ENCODE measurements around the gene TECRL.

Gene TECRL, protein sequence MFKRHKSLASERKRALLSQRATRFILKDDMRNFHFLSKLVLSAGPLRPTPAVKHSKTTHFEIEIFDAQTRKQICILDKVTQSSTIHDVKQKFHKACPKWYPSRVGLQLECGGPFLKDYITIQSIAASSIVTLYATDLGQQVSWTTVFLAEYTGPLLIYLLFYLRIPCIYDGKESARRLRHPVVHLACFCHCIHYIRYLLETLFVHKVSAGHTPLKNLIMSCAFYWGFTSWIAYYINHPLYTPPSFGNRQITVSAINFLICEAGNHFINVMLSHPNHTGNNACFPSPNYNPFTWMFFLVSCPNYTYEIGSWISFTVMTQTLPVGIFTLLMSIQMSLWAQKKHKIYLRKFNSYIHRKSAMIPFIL

DNA sequence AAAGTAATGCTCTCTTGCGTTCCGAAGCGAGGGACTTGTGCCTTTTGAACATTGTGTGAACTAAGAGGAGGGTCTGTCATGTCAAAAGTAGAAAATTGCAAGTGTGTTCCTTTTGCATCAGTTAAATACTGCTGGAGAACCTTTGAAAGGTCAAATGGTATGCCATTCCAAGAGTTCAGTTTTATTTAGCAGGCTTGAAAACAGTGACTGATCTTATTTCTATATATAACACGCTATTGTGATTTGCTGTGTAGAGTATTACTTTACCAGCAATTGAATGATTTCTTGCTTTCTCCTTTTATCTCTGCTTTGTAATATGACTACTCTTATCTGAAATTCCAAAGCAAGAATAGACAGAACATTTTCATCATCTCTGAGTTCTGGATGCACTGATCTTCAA, at the start of gene TECRL:
TECRL (minus strand) TSS at position 151 of the 400 bp plus-strand sequence; CDS start at position 52, 99 bp downstream.
- DNase-seq (ENCODE audit: low read depth in 2 of 2, low spot score in 1 of 2): no peak

DNA sequence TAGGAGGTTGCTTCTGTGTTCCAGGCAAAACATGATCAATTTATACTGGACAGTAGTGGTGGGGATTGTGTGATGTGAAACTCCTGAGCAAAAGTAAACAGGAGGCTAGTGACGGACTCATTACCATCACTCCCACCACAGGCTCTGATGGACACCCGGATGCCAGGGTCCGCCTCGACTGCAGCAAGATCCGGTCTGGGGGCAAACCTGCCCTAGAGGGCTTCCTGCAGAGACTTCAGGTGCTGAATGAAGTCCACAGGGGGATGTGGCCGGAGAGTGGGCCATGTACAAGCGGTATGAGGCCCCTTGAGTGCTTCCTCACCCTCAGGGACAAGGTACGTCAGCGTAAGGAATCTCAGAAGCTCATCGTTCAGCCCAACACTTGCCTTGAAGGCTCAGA, 23.4 kb upstream of the TECRL start:
- DNase-seq (ENCODE audit: low read depth in 2 of 2, low spot score in 1 of 2): no peak

DNA sequence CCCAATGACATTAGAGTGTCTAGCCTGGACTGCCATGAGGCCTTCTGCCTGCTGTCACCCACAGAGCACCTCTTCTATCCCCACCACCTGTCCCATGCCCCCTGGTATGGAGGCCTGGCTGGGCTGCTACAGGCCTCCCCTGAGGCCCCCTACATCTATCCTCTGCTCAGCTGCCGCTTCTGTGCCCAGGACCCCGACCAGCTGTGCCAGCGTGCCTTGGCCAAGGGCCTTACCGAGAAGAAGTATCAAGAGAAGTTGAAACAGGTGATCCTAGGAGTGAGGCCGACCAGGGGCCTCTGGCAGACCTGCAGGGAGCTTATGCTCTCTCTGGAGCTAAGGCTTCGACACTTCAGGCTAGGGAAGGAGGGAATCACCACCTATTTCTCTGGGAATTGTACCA, 21.7 kb upstream of the TECRL start:
- no peak for DNase-seq (ENCODE audit: low read depth in 2 of 2, low spot score in 1 of 2)

DNA sequence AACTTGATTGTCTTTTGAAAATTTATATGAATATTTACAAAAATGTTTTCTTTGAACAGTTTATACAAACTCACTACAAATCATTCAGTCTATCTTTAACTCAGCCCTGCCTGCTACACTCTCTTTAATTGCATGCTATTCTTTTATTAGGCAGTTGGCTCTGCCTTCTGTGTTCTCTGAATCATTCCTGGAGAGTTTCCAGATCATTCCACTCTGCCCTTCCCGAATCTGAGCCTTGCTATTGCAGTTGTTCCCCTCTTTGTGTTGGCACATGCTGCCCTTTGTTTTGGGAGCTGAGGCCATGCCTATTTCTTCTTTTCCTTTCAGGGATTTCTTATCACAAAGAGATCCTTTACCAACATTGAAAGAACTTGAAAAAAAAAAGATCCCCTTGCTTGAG, 8.7 kb upstream of the TECRL start:
- no peak for DNase-seq (ENCODE audit: low read depth in 2 of 2, low spot score in 1 of 2)

DNA sequence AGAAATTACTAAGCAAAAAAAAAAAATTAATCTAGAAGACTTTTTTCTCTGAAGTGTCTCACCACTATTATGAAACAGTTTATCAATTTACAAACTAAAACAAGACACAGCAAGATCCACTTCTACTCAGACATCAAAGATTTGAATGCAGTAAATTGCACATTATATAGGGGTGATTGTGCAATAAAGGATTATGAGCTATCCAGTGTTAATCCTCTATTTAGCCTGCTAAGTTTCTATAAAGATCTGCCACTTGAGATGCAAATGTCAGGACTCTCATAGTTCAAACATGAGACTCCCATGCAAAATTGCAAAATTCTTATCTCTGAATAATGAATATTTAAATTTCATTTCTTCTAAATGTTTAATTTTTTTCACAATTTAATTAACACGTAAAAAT, 2.2 kb downstream of the TECRL start:
- DNase-seq (ENCODE audit: low read depth in 2 of 2, low spot score in 1 of 2): no peak

DNA sequence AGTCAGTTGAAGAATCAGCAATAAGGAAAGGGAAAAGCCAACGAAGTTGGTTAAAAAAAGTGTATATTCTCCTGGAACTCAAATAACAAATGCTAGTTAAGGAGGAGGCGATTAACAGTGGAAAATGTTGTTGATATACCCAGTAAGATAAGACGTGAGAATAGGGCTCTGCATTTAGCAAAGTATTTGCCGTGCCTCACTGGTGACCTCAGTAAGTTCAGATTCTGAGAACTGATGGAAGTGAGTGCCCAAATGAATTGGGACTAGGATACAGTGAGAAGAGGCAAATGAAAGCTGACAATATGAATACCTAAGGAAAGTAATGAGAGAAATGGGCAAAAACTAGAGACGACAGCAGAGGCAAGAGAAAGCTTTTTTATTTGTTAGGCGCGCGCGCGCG, 3.5 kb downstream of the TECRL start:
- no peak for DNase-seq (ENCODE audit: low read depth in 2 of 2, low spot score in 1 of 2)

DNA sequence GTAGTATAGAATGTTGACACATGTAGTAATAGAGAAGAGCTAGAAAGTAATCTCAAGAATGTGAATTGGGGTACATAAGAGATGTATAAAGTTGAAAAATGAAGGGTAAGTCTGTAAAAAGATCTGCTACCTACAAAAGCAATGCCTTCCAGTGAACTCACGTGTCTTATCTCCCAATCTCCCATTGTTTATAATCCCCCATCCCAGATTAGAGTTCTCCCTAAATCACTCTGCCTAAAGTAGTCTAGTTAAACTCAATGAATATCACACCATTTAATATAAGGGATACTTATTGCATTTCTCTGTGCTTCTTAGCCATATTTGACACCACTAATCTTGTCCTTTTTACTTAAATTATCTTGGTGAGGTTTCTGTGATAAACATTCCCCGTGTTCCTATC, 6.6 kb downstream of the TECRL start:
- no peak for DNase-seq (ENCODE audit: low read depth in 2 of 2, low spot score in 1 of 2)

DNA sequence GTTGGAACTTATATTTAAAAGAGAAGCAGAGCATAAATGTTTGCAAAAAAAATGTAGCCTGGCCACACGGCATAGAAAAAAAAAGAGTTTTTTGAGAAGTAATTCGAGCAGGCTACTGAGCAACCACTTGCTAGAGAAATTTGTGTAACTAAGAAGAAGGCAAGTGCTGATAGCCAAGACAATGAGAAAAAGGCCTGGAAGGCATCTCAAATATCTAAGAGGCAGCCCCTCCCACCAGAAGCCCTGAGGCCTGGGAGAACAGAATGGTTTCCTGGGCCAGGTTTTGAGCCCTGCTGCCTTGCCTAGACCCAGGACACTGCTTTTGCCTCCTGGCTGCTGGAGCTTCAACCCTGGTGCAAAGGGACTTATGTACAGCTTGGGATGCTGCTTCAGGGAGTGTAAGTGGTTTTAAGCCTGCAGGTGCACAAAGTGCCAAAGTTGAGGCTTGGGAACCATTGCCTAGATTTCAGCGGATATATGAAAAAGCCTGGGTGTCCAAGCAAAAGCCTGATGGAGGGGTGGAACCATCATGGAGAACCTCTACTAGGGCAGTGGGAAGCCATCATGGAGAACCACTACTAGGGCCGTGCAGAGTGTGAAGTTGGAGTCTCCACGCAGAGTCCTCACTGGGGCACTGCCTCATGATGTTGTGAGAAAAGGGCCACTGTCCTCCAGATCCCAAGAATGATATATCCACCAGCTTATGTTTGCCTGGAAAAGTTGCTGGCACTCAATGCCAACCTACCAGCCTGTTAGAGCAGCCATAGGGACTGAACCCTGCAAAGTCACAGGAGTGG, 9.7 kb downstream of the TECRL start:
- DNase-seq (ENCODE audit: low read depth in 2 of 2, low spot score in 1 of 2): no peak

DNA sequence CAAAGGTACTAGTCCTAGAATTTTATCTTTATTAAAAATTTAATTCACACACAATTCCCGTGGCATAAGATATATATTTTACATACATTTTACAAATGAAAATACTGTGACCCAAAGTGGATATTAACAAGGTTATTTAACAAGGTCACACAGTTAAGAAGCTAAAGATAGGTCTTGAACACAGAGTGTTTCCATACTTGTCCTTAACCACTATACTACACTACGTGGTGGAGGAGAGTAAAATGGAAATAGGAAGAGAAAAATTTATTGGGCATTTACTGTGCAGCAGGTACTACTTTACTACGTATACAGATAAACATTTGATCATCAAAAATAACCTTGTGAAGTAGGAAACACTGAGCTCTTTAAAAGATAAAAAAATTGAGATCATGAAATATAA, 14.8 kb downstream of the TECRL start:
- no peak for DNase-seq (ENCODE audit: low read depth in 2 of 2, low spot score in 1 of 2)

DNA sequence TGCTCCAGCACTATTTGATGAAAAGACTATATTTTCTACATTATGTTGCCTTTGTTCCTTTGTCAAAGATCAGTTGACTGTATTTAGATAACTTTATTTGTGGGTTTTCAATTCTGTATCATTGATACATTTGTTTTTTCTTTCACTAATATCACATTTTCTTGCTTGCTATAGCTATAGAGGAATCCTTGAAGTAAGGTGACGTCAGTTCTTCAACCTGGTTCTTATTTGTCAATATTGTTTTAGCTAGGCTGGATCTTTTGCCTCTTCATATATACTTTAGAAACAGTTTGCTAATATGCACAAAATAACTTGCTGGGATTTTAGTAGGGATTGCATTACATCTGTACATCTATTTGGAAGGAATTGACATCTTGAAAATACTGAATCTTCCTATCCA, 21.0 kb downstream of the TECRL start:
- no peak for DNase-seq (ENCODE audit: low read depth in 2 of 2, low spot score in 1 of 2)

DNA sequence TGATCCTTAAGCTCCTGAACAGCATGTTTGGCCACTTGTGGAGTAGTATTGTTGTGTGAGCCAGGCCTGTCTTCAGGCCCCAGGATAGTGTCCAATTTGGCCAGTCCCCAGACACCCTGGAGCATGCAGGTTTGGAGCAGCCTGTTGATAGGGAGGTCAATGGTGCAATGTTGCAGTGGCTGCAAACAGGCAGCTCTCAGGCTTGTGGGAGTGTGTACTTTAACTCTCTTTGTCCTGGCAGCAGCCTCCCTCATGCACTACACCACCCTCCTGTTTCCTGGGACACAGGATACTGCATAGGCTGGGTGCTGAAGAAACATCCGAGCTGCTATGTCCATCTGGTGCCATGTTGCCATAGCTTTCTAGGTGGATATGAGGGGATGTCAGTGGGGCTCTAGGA, 24.0 kb downstream of the TECRL start:
- no peak for DNase-seq (ENCODE audit: low read depth in 2 of 2, low spot score in 1 of 2)

DNA sequence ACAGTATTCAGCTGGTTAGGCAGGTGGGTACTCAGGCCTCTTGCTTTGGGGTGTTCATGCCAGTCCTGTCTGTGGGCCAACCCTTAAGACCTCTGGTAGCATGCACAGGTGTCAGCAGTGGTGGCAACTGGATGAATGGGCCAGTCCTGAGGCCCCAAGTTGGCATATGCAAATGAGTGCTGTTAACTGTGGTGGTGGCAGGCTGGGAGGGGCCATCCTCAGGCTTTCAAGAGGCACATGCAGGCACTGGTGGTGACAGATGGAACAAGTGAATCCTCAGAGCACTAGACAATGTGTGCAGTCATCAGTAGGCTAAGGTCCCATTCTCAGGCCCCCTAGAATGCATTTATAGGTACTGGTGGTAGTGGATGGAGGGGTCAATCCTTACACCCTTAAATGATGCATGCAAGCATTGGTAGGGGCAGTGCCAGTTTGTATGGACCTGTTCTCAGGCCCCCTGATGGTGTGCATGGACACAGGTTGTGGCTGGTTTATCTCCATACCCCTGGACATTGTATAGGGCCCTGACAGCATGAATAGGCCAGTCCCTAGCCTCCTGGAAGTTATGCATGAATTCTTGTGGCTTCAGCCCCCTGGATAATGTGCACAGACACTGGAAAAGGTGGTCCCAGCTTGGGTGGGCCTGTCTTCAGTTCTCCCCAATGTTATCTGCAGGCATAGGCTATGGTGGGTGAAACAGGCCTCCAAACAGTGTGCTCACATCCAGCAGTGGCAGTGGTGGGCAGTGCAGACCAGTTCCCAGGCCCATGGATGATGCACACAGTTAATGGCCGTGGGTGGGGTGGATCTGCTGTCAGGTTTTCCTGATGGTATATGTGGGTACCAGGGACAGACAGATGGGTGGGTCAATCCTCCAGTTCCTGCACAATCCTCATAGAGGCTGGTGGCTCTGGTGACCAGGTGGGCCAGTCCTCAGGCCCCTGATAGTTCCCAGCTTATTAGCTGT, 24.7 kb downstream of the TECRL start:
- DNase-seq (ENCODE audit: low read depth in 2 of 2, low spot score in 1 of 2): no peak

DNA sequence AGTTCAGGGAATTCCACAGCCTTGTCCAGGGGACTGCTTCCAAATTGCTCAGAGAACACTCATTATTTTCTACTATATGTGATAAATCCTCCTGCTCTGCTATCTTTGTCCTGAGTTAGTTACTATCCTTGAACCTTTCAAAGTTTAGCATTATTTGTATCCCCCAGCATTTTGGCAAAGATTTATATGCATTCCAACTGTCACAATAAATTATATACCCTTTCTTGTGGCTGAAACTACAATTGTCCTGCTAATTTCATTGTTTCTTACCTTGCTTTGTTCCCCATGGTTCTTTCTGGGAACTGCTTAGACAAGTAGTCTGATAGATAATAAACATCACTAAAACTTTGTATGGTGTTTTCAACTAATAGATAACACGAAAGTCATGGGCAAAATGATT, 40.5 kb downstream of the TECRL start:
- DNase-seq (ENCODE audit: low read depth in 2 of 2, low spot score in 1 of 2): no peak

DNA sequence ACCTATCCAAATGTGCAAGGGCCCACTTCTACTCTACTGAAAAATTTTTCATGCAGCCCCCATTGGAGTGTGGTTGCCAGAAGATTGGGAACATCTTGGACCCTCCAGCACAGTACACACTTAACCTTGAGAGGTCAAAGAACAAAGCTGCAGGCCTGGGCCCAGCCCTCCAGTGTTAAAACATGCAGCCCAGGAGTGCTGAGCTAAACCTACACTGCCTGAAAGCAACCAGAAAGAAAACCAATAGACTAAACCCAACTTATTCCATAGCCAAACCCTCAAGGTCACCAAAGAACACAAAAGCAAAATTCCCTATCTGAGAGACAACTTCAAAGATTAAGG, 47.9 kb downstream of the TECRL start:
- no peak for DNase-seq (ENCODE audit: low read depth in 2 of 2, low spot score in 1 of 2)

DNA sequence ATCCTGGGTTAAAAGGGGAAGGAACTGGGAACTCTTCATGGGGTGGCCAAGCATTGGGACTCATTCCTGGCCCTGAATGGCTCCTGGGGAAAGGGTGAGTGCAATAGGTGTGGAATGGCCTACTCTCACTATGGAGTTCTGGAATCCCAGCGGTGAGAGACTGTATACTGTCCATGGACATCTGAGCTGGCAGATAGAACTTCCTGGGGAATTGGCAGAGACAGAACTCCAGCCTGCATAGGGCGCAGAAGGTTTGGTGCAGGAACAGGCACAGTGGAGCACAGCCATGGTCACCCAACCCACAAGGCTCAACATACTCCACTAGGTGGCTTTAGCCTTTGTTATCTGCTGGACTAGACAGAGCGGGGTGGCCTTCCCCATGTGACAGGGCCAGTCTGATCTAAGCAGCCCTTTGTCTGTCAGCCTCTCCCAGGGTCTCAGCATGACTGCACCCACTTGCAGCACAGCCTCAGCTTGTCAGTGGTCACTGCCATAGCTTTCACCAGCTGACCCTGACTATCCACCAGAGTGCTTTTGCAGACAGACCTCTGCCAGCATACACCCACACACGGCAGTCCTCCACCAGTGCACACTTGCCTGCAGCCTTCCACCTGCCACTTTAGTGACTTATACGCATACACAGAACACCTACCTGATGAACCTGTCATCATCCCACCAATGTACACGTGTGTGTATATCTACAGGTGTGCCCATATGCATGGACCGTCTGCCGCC, 48.4 kb downstream of the TECRL start:
- no peak for DNase-seq (ENCODE audit: low read depth in 2 of 2, low spot score in 1 of 2)

DNA sequence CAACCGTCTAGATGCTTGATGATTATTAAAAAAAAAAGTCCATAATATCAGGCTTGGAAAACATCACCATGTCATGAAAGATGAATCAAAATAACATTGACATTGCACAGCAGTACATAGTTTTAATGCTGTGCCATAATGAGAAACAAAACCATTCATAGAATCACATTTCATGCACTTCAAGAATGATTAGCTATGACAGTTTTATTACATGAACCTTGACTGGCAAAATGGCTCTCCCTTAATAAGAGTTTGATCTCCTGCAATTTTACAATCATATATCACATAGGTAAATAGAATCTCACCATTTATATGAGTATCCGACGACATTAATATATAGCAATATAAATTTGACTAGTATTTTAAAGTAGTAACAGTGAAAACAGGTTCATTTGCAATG, 49.8 kb downstream of the TECRL start:
- DNase-seq (ENCODE audit: low read depth in 2 of 2, low spot score in 1 of 2): no peak

DNA sequence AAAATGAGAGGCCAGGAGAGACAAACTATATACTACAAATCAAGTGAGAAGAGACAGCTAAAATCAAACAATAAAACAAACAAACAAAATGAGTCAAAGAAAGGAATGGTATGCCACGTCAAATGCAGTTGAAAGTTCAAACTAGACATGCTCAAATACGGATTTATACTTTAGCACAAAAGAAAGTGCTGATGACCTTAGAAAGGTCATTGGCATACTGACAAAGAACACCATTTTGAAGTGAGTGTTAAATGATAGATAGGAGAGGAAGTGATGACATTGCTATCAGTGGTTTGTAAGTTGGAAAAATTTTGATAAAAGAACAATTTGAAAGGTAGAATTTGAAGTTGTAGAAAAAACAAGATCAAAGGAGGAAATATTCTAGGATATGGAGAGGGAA, 55.3 kb downstream of the TECRL start:
- DNase-seq (ENCODE audit: low read depth in 2 of 2, low spot score in 1 of 2): no peak

DNA sequence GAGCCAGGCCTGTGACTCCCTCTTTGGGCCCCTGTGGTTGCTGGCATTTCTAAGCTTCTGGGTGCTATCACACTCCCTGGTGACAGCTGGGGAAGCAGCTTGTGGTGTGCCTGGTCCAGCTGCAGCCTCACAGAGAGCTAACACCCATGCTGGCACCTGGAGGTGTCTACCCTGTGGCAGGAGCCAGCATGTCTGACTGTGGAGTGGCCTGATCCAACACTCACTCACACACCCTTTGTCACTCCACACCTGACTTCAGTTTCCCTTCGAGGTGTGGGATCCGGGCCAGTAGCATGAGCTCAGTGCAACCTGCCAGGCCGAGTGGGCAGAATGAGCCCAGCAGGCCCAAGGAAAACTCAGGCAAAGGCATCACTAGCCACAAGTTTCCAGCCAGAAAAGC, 67.5 kb downstream of the TECRL start:
- no peak for DNase-seq (ENCODE audit: low read depth in 2 of 2, low spot score in 1 of 2)

DNA sequence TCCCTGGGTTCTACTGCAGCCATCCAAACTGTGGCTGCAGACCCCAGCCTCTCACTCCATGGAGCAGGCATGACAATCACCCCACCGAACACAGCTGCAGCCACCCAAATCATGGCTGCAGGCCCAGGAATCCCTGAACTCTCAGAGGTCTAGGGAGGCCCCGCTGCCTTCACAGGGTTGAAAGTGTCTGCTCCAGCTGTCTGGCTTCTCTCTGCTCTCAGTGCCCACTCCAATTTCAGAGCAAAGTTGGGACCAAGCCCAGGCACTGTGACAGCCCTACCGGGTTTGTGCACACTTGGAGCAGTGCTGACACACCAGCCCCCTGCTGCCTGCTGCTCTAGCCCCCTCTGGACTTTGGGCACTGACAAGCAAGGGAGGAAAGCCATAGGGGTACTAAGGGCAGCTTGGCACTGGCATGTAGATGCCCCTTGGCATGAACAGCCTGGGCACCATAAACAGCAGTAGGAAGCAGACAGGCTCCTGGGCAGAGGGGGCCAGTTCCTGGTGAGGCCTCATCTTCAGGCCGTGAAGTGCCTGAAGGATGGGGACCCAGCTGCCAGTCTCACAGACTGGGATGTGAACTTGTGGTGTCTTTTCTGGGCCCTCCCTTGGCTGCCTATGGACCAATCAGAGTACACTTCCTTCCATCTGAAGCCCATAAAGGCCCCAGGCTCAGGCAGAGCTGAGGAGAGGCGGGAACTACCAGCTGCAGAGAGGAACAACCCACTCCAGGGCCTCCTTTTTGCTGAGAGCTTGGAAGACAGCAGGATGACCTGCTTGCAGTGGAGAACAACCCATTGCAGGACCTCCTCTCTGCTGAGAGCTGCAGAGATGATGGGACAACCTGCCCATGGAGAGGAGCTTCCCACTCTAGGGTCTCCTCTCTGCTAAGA, 68.8 kb downstream of the TECRL start:
- no peak for DNase-seq (ENCODE audit: low read depth in 2 of 2, low spot score in 1 of 2)

DNA sequence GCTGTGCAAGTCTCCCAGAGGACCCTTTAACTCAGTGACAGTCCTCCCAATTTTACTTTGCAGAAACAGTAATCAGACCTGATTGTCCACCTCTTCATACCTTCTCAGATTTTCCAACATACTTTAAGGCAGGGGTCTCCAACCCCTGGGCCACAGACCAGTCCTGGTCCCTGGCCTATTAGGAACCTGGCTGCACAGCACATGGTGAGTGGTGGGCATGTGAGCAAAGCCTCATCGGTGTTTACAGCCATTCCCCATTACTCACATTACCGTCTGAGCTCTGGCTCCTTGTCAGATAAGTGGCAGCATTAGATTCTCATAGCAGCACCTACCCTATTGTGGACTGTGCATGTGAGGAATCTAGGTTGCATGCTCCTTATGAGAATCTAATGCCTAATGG, 74.3 kb downstream of the TECRL start:
- DNase-seq (ENCODE audit: low read depth in 2 of 2, low spot score in 1 of 2): no peak

All from stimulated activated CD8-positive, alpha-beta memory T cell treated with anti-CD3 and anti-CD28 coated beads, Interleukin-4, amount 100 ng/mL, for 4 hours (primary cell).